ENCODE results near the gene KCNN3. TPM values are rescaled to one million over a fixed set of nuclear protein-coding genes. Genes with fewer than 3 reads are reported as not detected.

The KCNN3 gene
- total RNA-seq, 1 donor = 0.09 TPM

GRCh38 chr1:154841384-154841783 lies 28.7 kb downstream of the KCNN3 start:
- DNase-seq (ENCODE audit: low read depth) = no peak
- no peak for TF ChIP-seq CTCF (IDR thresholded peaks at IDR 0.05; ENCODE audit: insufficient read depth, low read length)
- H3K4me3 ChIP-seq (ENCODE audit: low read depth, low read length) = no peak overlapping the region

- no peak for DNase-seq (ENCODE audit: low read depth)
- no peak for TF ChIP-seq CTCF (IDR thresholded peaks at IDR 0.05; ENCODE audit: insufficient read depth, low read length)
- H3K4me3 ChIP-seq (ENCODE audit: low read depth, low read length) = no peak overlapping the region
These were observed 29.6 kb downstream of the KCNN3 start for GRCh38 chr1:154840269-154841176.

- TF ChIP-seq CTCF (IDR thresholded peaks at IDR 0.05; ENCODE audit: insufficient read depth, low read length) = no peak
- DNase-seq (ENCODE audit: low read depth) = no peak
- H3K4me3 ChIP-seq (ENCODE audit: low read depth, low read length) = no peak overlapping the region
These were observed 30.4 kb downstream of the KCNN3 start for GRCh38 chr1:154839691-154840090.

GRCh38 chr1:154838988-154839387 lies 31.1 kb downstream of the KCNN3 start:
- no peak overlapping the region for H3K4me3 ChIP-seq (ENCODE audit: low read depth, low read length)
- DNase-seq (ENCODE audit: low read depth) = no peak
- no peak for TF ChIP-seq CTCF (IDR thresholded peaks at IDR 0.05; ENCODE audit: insufficient read depth, low read length)

- DNase-seq (ENCODE audit: low read depth) = no peak
- no peak overlapping the region for H3K4me3 ChIP-seq (ENCODE audit: low read depth, low read length)
- TF ChIP-seq CTCF (IDR thresholded peaks at IDR 0.05; ENCODE audit: insufficient read depth, low read length) = no peak
These were observed 31.6 kb downstream of the KCNN3 start for GRCh38 chr1:154838461-154838860.

- no peak overlapping the region for H3K4me3 ChIP-seq (ENCODE audit: low read depth, low read length)
- no peak for DNase-seq (ENCODE audit: low read depth)
- TF ChIP-seq CTCF (IDR thresholded peaks at IDR 0.05; ENCODE audit: insufficient read depth, low read length) = no peak
These were observed 32.4 kb downstream of the KCNN3 start for GRCh38 chr1:154837672-154838171.
